GM10266 (cell line): Measurements from ENCODE around the gene NEDD4L.

Experiments used
- DNase-seq: peaks from one replicate; pipeline ENCODE4 v3.0.0; 2012; ENCODE audit errors: extremely low spot score
- TF ChIP-seq, protein P1 (sequence below): IDR thresholded peaks from 2 replicates; pipeline ENCODE4 v1.5.1; 2012; ENCODE audit warnings: mild to moderate bottlenecking, low read depth; ENCODE audit not compliant: control insufficient read depth, insufficient read depth; ENCODE audit errors: missing control alignments

The NEDD4L gene

DNA sequence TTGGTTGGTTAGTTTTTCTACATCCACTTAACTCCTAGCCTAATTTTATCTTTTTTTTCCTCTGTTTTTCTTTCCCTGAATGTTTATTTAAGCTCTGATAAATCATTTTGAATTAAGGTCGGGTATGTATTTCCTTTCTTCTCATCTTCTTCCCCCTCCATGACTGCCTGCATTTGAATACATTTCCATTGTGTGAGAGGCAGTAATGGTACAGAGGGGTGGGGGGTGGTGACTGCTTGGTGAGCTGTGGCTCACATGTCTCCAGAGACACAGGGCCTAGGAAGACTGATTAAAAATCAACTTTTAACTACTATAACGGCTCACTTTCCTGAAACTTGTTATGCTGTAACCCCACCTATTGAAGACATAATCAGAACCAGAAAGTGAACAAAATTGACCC, 58.0 kb downstream of the NEDD4L start:
- DNase-seq: no peak
- TF ChIP-seq, protein P1, sequence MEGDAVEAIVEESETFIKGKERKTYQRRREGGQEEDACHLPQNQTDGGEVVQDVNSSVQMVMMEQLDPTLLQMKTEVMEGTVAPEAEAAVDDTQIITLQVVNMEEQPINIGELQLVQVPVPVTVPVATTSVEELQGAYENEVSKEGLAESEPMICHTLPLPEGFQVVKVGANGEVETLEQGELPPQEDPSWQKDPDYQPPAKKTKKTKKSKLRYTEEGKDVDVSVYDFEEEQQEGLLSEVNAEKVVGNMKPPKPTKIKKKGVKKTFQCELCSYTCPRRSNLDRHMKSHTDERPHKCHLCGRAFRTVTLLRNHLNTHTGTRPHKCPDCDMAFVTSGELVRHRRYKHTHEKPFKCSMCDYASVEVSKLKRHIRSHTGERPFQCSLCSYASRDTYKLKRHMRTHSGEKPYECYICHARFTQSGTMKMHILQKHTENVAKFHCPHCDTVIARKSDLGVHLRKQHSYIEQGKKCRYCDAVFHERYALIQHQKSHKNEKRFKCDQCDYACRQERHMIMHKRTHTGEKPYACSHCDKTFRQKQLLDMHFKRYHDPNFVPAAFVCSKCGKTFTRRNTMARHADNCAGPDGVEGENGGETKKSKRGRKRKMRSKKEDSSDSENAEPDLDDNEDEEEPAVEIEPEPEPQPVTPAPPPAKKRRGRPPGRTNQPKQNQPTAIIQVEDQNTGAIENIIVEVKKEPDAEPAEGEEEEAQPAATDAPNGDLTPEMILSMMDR: no peak

DNA sequence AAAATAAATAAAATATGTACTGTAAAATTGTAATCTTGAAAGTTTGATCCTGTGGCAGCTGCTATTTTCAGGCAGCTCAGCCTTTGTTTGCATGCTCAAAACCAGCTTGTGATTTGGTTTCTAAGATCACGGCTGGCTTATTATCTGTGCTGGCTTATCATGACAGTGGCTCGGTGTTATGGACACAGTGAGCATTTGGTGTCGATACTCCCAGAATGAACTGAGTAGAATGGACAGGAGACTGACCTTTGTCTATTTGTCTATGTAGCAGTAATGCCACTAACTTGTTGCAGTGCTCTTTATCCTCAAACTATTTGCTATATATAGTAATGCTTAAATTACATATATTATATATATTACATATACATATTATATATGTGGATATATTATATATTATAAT, 58.8 kb downstream of the NEDD4L start:
- TF ChIP-seq, protein P1: no peak
- no peak for DNase-seq

DNA sequence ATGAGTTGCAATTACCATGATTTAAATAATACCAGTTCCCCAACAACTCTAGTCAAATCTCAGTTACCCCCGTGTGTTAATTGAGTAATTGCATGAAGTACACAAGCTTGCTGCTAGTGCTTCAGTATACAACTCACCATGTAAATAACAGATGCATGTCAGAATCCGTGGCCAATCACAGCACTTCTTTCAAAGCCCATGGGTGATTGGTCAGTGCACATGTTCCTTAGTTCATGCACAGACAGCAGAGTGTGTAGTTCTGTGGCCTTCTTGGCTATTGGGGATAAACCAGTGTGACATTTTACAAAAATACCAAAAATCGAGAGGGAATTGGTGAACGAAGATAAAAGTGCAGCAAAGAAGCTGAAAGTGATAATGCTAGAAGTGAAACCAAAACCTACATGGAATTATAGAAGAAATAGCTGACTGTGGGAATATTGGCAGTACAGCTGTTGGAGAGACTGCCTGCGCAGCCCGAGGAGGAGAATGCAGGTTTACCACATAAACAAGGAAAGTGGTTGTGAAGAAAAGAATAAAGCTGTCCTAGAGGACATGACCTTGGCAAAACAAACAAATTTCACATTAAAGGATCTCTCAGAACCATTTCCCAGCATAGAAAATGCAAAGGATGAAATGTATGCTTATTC, 59.4 kb downstream of the NEDD4L start:
- DNase-seq: no peak
- TF ChIP-seq, protein P1: no peak

DNA sequence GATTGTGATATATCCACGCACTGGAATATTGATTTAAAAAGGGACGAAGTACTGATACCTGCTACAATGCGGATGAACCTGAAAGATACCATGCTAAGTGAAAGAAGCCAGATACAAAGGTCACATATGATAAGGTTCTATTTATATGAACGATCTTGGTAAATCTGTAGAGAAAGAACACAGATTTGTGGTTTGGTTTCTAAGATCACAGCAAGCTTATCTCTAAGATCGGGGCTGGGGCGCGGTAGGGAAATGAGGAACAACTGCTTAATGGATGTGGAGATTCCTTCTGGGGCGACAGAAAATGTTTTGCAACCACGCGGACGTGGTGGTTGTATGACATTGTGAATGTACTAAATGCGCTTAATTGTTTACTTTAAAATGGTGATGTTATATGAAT, 60.1 kb downstream of the NEDD4L start:
- TF ChIP-seq, protein P1: no peak

DNA sequence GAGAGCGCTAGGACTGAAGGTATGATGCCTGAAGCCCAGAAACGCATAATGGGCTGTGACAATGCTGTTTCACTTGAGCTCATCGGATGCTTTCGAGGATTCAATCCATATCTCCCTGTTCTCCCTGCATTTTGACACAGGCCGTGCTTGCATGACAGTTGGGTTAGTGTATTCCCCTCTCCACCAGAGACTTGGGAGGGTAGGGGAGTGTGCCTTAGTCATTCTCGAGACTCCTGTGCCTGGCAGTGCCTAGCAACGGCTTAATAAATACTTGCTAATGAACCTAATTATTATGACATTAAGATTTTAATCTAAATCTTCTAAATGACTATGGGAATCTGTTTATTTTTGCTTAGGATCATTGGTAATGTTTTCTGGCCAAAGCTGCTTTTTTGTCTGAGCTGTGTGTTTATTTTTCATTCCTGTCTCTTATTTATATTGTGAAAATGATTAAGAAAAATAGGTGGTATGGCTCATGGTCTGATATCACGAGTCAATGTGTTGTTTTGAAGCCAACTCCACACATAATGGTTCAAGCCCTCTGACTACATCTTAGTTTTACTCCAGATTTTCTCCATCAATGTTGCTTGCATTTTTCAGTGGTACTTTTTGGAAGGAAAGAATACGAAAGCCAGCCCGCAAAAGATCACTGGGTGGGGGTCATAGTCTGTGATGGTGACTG, 61.3 kb downstream of the NEDD4L start:
- TF ChIP-seq, protein P1: no peak

More for the DNA sequence above, 60.1 kb downstream of the NEDD4L start:
- DNase-seq: no peak

DNA sequence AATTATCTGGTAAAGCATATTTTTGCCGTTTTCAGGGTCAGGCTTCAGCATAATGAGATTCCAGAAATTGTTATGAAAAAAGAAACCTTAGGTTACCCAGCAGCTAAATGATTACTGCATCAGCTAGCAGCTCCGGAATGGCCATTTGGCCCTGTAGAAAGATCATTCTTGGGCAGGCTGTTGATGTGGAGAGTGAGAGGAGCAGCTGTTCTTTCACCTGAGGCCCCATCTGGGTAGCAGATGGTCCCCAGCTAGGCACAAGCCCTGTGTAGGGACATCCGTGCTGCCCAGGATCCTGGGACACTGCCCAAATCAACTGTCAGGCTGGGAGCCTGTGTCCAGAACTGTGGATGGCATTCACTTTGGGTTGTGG, 61.8 kb downstream of the NEDD4L start:
- TF ChIP-seq, protein P1: no peak
- no peak for DNase-seq

More for the DNA sequence above, 61.3 kb downstream of the NEDD4L start:
- no peak for DNase-seq
